Neural cell (in vitro differentiated cells): ENCODE measurements around the gene UNC5CL. TPM values are rescaled to one million over a fixed set of nuclear protein-coding genes. Genes with fewer than 3 reads are reported as not detected.

Source experiments
- H2AFZ ChIP-seq: fragments of 200-600, 300-800 bp; sonication (generic), shearing (Covaris generic); 2 replicates; pipeline ENCODE4 v1.6.0; 2014; ENCODE audit warnings: low read depth, mild to moderate bottlenecking, antibody characterized with exemption, low read length, moderate library complexity
- H3F3A ChIP-seq: fragments of 200-600 bp; shearing (Covaris generic); 2 replicates; pipeline ENCODE4 v1.6.1; 2016; ENCODE audit warnings: mild to moderate bottlenecking, moderate library complexity, mixed read lengths, antibody characterized with exemption, low read length; ENCODE audit not compliant: insufficient read depth, poor library complexity, severe bottlenecking
- H3K27ac ChIP-seq: fragments of 200-600, 300-800 bp; sonication (generic), shearing (Covaris generic); 2 replicates; pipeline ENCODE4 v1.5.1; 2014; ENCODE audit warnings: mild to moderate bottlenecking, low read length, moderate library complexity
- H3K27me3 ChIP-seq: fragments of 300-800, 200-600 bp; sonication (generic), shearing (Covaris generic); 2 replicates; pipeline ENCODE4 v1.6.0; 2014; ENCODE audit warnings: mild to moderate bottlenecking, low read depth, low read length, moderate library complexity; ENCODE audit not compliant: insufficient read depth
- H3K36me3 ChIP-seq: fragments of 300-800, 200-600 bp; sonication (generic), shearing (Covaris generic); 2 replicates; pipeline ENCODE4 v1.5.1; 2014; ENCODE audit warnings: mild to moderate bottlenecking, antibody characterized with exemption, low read length, moderate library complexity; ENCODE audit not compliant: insufficient read depth
- H3K4me2 ChIP-seq: fragments of 300-800, 200-600 bp; sonication (generic), shearing (Covaris generic); 2 replicates; pipeline ENCODE4 v1.6.0; 2014; ENCODE audit warnings: mild to moderate bottlenecking, low read length
- H3K4me3 ChIP-seq: fragments of 300-800, 200-600 bp; sonication (generic), shearing (Covaris generic); 2 replicates; pipeline ENCODE4 v1.5.1; 2014; ENCODE audit warnings: mild to moderate bottlenecking, low read length, moderate library complexity
- H3K79me2 ChIP-seq: fragments of 200-600 bp; shearing (Covaris generic); replicated peaks from 2 replicates; pipeline ENCODE4 v1.6.0; 2014; ENCODE audit warnings: mild to moderate bottlenecking, low read length, moderate library complexity; ENCODE audit not compliant: insufficient read depth
- H3K9ac ChIP-seq: fragments of 300-800, 200-600 bp; sonication (generic), shearing (Covaris generic); 2 replicates; pipeline ENCODE4 v1.6.1; 2016; ENCODE audit warnings: mild to moderate bottlenecking, low read length, mixed read lengths
- H3K9me2 ChIP-seq: fragments of 200-600 bp; shearing (Covaris generic); 2 replicates; pipeline ENCODE4 v1.6.1; 2016; ENCODE audit warnings: mild to moderate bottlenecking, low read length, mixed read lengths; ENCODE audit not compliant: insufficient read depth
- H3K9me3 ChIP-seq: fragments of 200-600, 300-800 bp; sonication (generic), shearing (Covaris generic); 2 replicates; pipeline ENCODE4 v1.6.1; 2016; ENCODE audit warnings: mild to moderate bottlenecking, mixed run types, low read length, moderate library complexity, mixed read lengths
- H4K20me1 ChIP-seq: fragments of 200-600 bp; shearing (Covaris generic); 2 replicates; pipeline ENCODE4 v1.6.1; 2016; ENCODE audit warnings: mild to moderate bottlenecking, mixed run types; ENCODE audit not compliant: insufficient read depth
- EP300 ChIP-seq: fragments of 450-650 bp; conservative IDR thresholded peaks from 2 replicates; pipeline ENCODE4 v1.6.1; 2014; ENCODE audit warnings: antibody characterized with exemption, mild to moderate bottlenecking, moderate library complexity; ENCODE audit not compliant: poor library complexity, severe bottlenecking
- EZH2 ChIP-seq: fragments of 200-600, 300-800 bp; shearing (Covaris generic), sonication (generic); IDR thresholded peaks from 2 replicates; pipeline ENCODE4 v1.6.1; 2014; ENCODE audit warnings: antibody characterized with exemption, low read length, borderline replicate concordance, mild to moderate bottlenecking; ENCODE audit not compliant: insufficient read depth, poor library complexity, severe bottlenecking
- MXI1 ChIP-seq: fragments of 450-650 bp; conservative IDR thresholded peaks from 2 replicates; pipeline ENCODE4 v1.6.1; 2014; ENCODE audit warnings: antibody characterized with exemption, mild to moderate bottlenecking; ENCODE audit not compliant: poor library complexity, severe bottlenecking
- POLR2AphosphoS5 ChIP-seq: IDR thresholded peaks from 2 replicates; pipeline ENCODE4 v1.6.1; 2012
- RAD21 ChIP-seq: fragments of 450-650 bp; conservative IDR thresholded peaks from 2 replicates; pipeline ENCODE4 v1.6.1; 2014; ENCODE audit warnings: antibody characterized with exemption, mild to moderate bottlenecking, moderate library complexity
- SMC3 ChIP-seq: fragments of 450-650 bp; conservative IDR thresholded peaks from 2 replicates; pipeline ENCODE4 v1.6.1; 2014; ENCODE audit warnings: antibody characterized with exemption, mild to moderate bottlenecking, moderate library complexity; ENCODE audit not compliant: poor library complexity
- TAF1 ChIP-seq: IDR thresholded peaks from 2 replicates; pipeline ENCODE4 v1.6.1; 2012; ENCODE audit warnings: low read depth
- polyA plus RNA-seq: library from polyadenylated mRNA; depleted of rRNA; stranded (reverse); fragments of >200 nt; gene quantifications from 2 replicates; pipeline ENCODE4 v1.2.3, GENCODE V29; 2014
- TF ChIP-seq, protein P1 (sequence below): IDR thresholded peaks from 2 replicates; pipeline ENCODE4 v1.6.1; 2012; ENCODE audit warnings: borderline replicate concordance
- TF ChIP-seq, protein P2 (sequence below): fragments of 450-650 bp; IDR thresholded peaks from 2 replicates; pipeline ENCODE4 v1.5.1; 2014; ENCODE audit warnings: antibody characterized with exemption, mild to moderate bottlenecking, moderate library complexity; ENCODE audit not compliant: poor library complexity, severe bottlenecking

Gene UNC5CL
- polyA plus RNA-seq, 1 donor from 2014 or later: 1.0 TPM

DNA sequence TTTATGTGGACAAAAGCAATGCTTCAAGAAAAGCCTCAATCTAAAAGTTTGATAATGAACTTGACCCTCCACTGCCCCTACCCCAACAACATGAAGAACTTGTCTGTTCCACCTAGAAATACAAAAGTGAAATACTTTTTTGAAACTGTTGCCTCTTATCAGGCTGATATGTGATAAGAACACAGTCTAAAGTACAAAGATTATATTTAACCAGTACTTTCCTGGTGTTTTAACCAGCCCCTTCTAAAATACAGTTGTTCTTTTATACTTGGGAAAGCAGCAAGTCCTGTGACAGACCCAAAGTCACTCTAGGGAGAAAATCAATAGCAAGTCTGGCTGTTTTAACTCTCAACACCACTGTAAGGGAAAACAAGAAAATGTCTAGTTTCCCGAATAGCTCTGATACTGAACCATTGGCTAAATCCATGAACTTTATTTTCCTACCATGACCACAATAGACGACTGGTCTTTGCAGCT is 26.6 kb upstream of the UNC5CL start:
- TF ChIP-seq, protein P1, sequence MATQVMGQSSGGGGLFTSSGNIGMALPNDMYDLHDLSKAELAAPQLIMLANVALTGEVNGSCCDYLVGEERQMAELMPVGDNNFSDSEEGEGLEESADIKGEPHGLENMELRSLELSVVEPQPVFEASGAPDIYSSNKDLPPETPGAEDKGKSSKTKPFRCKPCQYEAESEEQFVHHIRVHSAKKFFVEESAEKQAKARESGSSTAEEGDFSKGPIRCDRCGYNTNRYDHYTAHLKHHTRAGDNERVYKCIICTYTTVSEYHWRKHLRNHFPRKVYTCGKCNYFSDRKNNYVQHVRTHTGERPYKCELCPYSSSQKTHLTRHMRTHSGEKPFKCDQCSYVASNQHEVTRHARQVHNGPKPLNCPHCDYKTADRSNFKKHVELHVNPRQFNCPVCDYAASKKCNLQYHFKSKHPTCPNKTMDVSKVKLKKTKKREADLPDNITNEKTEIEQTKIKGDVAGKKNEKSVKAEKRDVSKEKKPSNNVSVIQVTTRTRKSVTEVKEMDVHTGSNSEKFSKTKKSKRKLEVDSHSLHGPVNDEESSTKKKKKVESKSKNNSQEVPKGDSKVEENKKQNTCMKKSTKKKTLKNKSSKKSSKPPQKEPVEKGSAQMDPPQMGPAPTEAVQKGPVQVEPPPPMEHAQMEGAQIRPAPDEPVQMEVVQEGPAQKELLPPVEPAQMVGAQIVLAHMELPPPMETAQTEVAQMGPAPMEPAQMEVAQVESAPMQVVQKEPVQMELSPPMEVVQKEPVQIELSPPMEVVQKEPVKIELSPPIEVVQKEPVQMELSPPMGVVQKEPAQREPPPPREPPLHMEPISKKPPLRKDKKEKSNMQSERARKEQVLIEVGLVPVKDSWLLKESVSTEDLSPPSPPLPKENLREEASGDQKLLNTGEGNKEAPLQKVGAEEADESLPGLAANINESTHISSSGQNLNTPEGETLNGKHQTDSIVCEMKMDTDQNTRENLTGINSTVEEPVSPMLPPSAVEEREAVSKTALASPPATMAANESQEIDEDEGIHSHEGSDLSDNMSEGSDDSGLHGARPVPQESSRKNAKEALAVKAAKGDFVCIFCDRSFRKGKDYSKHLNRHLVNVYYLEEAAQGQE: no peak
- TF ChIP-seq, protein P2, sequence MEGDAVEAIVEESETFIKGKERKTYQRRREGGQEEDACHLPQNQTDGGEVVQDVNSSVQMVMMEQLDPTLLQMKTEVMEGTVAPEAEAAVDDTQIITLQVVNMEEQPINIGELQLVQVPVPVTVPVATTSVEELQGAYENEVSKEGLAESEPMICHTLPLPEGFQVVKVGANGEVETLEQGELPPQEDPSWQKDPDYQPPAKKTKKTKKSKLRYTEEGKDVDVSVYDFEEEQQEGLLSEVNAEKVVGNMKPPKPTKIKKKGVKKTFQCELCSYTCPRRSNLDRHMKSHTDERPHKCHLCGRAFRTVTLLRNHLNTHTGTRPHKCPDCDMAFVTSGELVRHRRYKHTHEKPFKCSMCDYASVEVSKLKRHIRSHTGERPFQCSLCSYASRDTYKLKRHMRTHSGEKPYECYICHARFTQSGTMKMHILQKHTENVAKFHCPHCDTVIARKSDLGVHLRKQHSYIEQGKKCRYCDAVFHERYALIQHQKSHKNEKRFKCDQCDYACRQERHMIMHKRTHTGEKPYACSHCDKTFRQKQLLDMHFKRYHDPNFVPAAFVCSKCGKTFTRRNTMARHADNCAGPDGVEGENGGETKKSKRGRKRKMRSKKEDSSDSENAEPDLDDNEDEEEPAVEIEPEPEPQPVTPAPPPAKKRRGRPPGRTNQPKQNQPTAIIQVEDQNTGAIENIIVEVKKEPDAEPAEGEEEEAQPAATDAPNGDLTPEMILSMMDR: no peak
- TF ChIP-seq POLR2AphosphoS5: no peak
- TF ChIP-seq SMC3: no peak
- no peak for TF ChIP-seq EP300
- TF ChIP-seq EZH2: no peak
- TF ChIP-seq TAF1: no peak
- TF ChIP-seq MXI1: no peak
- TF ChIP-seq RAD21: no peak
- no peak overlapping the region for H3K27ac ChIP-seq

DNA sequence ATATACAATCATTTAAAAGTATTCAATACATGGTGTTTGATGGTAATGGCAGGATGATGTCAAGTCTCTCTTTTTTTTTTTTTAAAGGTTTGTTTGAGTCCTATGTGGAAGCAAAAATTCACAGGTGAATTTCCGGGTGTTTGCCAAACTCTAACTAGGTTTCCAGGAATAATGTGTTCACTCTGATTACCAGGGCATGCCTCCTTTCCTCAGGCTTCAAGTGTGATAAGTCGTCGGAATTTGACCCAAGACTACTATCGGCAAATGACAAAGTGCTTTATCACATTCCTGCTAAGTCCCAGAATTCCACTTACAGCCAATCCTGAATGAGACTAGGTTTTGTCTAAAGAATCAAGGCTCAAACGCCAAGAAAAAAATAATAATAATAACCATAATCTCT is 25.8 kb upstream of the UNC5CL start:
- no peaks in the 10 kb centered on the region for H3K9me3 ChIP-seq
- H3F3A ChIP-seq: no peaks in the 10 kb centered on the region
- no peaks in the 10 kb centered on the region for H3K36me3 ChIP-seq
- H2AFZ ChIP-seq: no peak overlapping the region
- no peak overlapping the region for H3K4me3 ChIP-seq
- no peaks in the 10 kb centered on the region for H4K20me1 ChIP-seq
- H3K27me3 ChIP-seq: no peaks in the 10 kb centered on the region
- H3K9ac ChIP-seq: no peak overlapping the region
- H3K9me2 ChIP-seq: no peaks in the 10 kb centered on the region
- TF ChIP-seq RAD21: no peak
- TF ChIP-seq, protein P1: no peak
- no peaks in the 10 kb centered on the region for H3K79me2 ChIP-seq
- H3K27ac ChIP-seq: no peak overlapping the region
- no peak overlapping the region for H3K4me2 ChIP-seq

More for the DNA sequence above, 26.6 kb upstream of the UNC5CL start:
- Histone ChIP-seq H3K9me2 (no peaks in the 10 kb centered on the region), H3K9ac (no peak overlapping the region), H2AFZ (no peak overlapping the region), H3K27me3 (no peaks in the 10 kb centered on the region), H3F3A (no peaks in the 10 kb centered on the region), H3K36me3 (no peaks in the 10 kb centered on the region), H3K4me2 (no peak overlapping the region), H3K79me2 (no peaks in the 10 kb centered on the region), H4K20me1 (no peaks in the 10 kb centered on the region), H3K9me3 (no peaks in the 10 kb centered on the region), H3K4me3 (no peak overlapping the region)
